ENCODE measurements around the gene PRKCZ.
"Not testable (repeated sequence)": the region's sequence is repeated elsewhere in the genome, so short reads cannot be mapped to it uniquely, and the experiment has no call there.

Gene PRKCZ

DNA sequence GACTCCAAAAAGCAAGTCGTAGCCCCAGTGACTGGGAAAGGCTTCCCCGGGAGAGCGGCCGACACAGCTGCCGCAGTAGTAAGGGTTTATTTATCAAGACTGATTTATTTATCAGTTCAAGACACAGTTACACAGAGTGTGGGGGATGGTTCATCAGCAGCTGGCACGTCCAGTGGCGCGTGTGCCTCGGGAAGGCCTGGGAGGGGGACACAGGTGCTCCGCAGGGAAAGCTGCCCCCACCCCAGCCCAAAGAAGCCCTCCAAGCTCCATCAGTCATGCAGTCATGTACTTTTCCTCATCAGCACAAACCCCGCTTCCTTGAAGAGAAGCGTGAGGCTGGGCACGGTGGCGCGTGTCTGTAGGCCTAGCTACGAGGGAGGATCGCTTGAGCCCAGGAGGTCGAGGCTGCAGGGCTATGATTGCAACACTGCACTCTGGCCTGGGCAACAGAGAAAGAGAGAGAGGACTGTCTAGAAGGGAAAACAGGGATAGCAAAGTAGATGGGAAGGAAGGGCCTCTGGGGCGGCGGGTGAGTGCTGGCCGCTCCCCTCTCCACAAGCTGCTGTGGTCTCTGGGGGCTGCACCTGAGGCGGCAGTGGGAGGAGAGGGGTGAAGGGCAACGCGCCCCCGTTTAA is 53.2 kb downstream of the PRKCZ start:
- DNase-seq (ENCODE audit: low read depth) = no peak

DNA sequence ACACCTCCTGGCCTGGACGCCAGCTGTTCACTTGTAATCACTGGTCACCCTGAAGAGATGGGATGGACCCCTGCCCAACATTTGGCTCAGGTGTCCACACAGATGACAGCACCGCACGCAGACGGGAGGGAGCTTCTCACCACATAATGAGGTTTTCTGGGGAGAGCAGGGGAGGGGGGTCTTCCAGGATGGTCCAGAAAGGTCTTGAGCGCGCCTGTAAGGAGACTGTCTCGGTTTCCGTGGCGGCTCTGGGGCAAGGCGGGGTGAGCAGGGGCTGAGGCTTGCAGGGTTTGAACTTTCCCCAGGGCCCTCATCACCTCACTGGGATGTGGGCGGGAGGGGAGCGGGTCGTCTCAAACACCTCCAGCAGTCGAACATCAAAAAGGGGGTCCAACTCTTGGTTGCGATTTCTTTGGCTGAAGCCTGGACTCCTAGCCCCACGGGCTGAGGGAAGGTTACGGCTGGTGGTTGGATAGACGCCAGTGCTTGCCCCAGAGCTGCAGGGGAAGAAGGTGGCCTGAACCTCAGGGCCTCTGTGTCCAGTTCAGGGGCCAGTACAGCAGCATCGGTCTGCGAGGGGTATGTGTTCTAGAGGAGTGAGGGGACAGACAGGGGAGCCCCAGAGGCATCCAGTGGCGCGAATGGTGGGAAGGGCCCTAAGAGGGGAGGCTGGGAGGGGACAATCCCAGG is 53.8 kb downstream of the PRKCZ start:
- no peak for DNase-seq (ENCODE audit: low read depth)

DNA sequence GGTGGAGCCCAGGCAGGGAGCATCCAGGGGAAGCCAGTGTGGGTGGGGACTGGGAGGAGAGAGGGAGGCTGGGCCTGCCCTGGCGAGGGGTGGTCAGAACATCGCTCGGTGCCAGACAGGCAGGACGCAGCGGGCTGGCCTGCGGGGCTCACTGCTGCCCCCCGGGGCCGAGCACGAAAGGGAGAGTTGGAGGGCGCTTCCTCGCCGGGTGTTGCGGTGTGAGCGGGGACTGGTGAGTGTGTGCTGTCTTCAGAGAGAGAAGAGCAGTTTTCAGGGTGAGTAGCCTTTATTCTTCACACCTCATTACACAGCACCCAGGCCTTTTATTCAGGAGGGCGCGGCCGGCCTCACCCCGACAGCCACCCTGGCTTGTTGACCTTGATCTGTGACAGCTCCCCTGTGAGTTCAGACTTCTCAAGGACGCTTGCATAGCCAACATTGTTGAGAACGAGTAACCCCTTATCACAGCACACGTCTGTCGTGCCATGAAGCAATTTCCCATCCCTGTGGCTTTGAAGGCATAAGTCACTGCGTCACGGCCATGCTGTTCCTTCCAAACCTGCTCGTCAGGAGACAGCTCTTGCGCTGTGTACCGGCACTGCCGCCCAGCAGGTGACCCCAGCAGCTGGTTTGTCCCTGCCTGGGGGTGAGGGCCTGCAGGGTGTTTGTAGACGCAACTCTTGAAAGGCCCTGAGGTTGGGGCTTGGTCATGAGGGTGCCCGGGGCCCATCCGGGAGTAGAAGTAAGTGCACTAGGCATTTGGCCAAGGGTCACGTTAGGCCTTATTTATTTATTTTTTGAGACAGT is 54.6 kb downstream of the PRKCZ start:
- DNase-seq (ENCODE audit: low read depth) = no peak

DNA sequence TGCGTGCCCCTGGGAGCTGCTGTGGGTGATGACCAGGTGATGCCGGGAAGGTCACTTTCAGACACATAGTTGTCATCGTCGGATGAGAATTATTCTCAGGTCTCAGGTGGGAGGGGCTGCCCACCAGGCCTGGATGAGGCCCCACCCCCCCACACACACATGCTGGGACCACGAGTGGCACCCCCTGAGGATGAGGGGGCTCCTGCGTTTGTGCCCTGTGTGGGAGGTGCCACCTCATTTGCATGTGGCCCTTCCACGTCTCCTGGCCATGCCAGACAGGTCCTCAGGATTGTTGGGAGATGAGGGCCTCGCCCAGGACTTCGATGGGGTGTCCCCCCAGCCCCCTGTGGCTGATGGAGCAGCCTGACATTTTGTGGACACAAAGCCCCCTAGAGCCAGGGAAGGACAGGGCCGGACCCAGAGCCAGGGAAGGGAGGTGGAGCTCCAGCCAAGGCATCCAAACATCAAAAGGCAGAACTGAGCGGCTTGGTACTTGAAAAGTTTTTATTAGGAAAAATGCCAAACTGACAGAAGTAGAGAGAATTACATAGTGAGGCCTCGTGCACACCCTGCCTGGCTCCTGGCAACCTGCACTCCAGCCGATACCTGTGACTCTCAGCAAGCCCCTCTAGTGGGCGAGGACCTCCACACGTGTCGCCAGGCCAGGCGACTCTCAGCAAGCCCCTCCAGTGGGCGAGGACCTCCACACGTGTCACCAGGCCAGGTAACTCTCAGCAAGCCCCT is 55.7 kb downstream of the PRKCZ start:
- no peak for DNase-seq (ENCODE audit: low read depth)

DNA sequence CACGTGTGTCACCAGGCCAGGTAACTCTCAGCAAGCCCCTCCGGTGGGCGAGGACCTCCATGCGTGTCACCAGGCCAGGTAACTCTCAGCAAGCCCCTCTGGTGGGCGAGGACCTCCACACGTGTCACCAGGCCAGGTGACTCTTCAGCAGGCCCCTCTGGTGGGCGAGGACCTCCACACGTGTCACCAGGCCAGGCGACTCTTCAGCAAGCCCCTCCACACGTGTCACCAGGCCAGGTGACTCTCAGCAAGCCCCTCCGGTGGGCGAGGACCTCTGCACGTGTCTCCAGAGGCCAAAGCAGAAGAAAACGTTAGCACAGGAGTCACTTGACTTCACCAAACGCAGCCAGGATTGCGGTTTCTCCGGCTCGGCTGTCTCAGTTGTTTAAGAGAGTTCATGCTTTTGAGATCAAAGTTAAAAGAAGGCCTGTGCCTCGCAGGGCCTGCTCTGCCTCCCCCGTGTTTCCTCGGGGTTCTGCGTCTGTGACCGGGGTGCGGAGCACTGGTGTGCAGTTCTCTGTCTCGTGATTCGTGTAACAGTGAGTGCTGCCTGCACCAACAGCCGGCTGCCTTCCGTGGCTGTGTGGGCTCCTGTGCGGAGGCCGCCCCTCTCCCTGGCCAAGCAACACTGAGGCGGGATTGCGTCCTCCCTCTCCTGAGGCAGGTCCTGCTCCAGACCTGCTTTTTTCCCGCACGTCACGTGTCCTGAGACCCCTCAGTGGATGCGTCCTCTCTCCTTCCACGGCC is 56.6 kb downstream of the PRKCZ start:
- DNase-seq (ENCODE audit: low read depth) = no peak

DNA sequence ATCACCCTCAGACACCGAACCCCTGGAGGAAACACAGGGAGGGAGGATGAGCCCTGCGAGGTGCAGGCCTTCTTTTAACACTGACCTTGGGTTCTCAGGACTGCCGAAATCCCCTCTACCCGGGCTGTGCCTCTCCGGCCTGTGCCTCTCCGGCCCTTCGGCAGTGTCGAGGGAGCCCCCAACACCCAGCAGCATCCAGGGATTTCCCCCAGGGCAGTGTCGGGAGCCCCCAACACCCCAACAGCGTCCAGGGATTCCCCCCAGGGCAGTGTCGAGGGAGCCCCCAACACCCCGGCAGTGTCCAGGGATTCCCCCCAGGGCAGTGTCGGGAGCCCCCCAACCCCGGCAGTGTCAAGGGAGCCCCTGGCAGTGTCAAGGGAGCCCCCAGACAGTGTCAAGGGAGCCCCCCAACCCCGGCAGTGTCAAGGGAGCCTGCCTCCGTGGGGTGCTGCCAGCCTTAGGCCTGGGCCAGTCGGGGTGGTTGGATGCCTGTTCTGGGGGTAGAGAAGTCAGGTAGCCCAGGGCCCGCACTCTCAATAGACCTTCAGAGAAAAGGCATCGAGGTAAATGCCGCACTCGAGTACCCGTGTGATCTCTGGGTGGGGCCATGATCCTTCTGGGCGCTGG is 57.5 kb downstream of the PRKCZ start:
- DNase-seq (ENCODE audit: low read depth) = no peak

DNA sequence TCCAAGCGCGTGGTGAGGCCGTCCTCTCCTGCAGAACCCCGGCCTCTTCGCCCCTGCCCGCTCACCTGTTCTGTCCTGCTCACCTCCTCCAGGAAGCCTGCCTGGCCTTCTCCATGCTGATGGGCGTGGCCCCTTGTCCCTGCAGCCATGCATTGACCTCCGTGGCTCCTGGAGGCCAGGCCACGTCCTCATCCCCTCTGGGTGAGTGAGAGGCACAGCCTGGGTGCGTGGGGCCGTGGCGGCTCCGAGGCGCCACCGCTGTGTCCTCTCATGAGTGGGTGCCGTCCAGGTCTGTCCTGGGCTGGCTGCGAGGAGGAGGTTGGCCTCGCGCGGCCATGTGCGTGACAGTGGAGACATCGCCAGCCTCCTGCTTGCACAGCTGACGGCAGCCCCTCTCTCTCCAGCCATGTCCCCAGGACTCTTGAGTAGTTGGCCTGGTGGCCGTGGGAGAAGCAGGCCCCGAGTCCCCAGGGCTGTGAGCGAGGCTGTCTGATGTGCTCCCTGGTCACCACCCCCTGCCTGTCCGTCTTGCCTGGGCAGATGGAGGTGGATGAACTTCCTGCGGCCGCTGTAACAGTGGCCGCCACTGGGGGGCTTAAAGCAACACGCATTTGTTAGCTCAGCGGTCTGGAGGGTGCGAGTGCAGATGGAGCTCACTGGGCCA is 58.1 kb downstream of the PRKCZ start:
- DNase-seq (ENCODE audit: low read depth) = no peak

DNA sequence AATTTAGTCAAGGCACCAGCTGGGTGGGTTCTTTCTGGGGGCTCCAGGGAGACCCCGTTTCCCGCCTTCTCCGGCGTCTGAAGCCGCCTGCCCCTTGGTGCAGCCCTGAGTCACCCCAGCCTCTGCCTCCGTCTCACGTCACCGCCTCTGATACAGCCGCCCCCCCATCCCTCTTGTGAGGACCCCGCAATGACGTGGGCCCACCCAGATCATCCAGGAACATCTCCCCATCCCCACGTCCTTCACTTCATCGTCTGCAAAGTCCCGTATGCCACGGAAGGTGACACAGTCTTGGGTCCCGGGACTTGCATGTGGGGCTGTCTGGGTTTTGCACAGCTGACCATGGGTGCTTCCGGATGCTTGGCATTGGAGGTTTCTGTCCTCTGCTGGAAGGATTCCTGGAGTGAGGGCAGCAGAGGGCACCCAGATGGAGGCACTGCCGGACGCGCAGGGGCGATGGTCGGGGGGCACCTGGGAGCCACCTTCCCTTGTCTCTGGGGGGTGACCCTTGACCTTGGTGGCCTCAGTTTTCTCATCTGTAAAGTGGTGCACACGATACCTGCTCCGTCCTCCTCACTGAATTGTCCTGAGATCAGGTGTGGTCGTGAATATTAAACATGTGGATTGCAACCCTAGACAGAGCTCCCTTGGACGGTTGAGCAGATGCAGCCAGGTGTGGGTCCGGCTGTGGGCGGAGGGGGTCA is 58.8 kb downstream of the PRKCZ start:
- no peak for DNase-seq (ENCODE audit: low read depth)

DNA sequence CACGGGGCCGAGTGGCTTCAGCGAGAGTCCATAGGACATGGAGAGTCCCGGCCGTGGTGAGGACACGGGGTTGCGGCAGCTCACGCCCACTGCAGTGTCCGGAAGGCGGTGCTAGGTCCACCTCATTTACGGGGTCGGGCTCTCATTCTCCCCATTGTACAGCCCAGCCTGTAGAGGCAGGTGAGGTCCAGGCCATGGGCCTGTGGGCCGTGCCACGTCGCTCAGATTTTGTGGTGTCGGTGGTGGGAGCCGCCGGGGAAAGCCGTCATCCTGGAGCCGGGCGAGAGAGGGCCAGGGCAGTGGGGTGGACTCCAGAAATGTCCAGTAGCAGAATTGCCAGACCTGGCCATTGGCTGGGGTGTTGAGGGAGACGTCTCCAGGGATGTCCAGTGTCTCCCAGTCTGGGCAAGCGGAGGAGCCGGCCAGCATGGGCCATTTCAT is 59.4 kb downstream of the PRKCZ start:
- no peak for DNase-seq (ENCODE audit: low read depth)

DNA sequence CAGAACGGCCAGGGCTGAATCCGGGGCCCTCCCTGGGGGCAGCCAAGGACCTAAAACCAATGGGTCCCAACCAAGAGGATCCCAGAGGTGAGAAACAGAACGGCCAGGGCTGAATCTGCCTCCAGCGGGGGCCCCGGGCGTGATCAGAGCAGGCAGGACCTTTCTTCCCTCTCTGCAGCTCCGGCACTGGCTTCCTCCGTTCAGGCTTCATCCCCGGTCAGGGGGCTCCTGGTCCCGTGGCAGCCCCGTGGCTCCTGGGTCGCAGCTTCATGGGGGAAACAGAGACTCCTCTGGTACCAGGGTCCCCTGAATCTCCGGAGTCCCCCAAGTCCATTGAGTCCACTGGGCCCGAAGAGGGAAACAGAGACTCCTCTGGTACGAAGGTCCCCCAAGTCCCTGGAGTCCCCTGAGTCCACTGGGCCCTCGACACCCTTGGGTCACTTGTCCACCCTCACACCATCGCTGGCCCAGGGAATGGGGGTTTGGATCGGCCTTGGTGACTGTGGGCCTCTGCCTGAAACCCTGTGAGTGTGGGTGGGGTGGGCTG is 60.1 kb downstream of the PRKCZ start:
- DNase-seq (ENCODE audit: low read depth) = no peak

DNA sequence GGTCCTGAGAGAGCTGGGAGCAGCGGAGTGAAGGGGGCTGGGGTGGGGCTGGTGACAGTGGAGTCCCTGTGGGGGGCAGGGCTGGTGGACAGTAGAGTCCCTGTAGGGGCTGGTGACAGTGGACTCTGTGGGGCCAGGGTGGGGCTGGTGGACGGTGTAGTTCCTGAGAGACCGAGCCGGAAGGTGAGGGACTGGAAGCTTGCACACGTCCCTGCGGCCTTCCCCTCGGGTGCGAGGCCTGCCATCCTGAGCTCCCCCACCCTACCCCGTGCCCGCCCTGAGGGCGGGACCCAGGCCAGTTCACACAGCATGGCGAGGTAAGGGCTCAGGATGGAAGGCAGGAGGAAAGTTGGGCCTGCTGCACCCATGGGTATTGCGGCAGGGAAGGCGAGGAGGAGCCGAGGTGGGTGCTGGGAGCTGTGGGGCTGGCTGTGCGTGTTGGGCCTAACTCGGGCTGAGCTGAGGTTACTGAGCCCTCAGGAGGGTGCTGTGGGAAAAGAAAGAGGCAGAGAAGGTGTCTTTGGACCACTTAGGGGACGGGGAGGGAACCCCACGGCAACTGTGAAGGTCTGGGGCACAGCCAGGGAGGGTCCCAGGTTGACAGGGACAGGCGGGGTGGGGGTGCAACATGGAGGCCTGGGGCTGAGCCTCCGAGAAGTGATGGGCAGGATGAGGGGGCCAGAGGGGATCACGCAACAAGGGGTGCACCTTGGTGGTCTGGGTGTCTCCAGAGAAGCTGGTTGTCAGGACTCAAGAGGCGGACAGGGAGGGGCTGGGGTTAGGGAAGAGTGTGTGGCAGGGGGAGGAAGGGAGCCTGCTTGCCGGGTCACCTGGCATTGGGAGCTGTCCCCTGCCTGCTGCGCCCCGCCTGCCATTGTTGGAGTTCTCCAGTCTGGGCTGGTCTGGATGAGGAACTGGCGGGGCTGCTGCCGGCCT is 60.8 kb downstream of the PRKCZ start:
- no peak for DNase-seq (ENCODE audit: low read depth)

DNA sequence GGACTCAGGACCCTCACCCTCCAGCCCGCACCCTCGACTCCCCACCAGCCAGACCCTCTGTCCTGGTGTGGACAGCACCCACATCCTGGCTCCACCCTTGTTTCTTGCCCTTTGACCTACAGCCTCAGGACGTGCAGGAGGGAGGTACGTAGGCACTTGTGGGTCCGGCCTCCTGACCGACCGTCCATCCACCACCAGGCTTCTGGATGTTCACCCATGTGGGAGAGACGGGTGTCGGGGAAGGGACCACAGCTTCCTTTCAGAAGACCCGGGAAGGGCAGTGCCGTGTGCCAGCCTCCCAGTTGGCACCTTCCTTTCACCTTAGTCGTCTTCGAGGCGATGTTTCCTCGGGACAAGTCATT is 61.4 kb downstream of the PRKCZ start:
- DNase-seq (ENCODE audit: low read depth) = no peak

DNA sequence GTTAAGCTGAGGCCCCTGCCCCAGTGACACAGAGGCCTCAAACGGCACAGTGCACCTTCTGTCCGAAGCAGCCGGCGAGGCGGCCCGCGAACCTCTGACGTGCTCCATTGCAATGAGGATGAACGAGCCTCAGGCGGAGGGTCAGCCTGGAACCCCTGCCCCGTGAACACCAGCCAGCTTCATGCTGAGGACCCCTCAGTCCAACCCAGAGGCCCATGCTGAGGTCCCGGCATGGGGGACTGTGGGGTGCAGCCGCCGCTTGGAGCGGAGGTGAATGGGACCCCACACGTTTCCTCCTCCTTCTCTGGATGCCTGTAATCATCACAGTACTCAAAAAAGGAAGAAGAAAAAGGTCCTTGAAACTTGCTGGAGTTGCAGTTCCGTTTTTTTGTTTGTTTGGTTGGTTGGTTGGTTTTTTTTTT is 62.1 kb downstream of the PRKCZ start:
- DNase-seq (ENCODE audit: low read depth) = no peak

DNA sequence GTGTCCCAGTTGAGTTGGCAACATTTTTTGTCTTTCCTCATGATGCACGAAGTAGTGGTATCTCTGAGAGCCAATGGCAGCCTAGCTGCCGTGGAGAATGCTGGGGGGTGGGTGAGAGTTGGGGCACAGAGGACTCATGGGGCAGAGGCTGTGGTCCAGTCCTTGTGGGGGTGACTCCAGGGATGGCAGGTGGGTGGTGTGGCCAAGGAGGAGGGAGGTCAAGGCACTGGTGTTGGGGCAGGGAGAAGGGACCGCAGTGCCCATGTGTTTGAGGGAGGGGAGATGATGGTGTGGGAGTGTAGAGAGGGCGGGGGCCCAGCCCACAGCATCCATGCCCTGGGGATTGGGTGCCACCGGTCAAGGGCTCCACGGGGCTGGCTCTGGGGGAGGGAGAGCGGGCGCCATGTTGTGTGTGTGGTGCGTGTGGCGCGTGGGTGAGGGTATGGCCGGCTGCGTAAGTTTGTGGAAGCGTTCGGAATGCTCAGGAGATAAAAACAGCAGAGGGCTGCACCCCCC is 63.5 kb downstream of the PRKCZ start:
- DNase-seq (ENCODE audit: low read depth) = no peak

DNA sequence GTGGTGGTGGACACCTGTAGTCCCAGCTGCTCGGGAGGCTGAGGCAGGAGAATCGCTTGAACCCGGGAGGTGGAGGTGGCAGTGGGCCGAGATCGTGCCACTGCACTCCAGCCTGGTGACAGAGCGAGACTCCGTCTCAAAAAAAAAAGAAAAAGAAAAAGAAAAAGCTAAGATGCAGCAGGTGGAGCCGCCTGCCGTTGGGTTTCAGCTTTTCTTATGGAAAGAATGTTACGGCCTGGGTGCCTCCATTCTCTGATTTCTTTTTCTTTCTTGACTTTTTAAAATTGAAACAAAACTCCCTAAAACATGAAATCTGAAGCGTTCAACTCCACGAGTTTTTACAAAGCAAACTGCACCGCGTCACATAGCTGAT is 64.4 kb downstream of the PRKCZ start:
- DNase-seq (ENCODE audit: low read depth) = not testable (repeated sequence)

DNA sequence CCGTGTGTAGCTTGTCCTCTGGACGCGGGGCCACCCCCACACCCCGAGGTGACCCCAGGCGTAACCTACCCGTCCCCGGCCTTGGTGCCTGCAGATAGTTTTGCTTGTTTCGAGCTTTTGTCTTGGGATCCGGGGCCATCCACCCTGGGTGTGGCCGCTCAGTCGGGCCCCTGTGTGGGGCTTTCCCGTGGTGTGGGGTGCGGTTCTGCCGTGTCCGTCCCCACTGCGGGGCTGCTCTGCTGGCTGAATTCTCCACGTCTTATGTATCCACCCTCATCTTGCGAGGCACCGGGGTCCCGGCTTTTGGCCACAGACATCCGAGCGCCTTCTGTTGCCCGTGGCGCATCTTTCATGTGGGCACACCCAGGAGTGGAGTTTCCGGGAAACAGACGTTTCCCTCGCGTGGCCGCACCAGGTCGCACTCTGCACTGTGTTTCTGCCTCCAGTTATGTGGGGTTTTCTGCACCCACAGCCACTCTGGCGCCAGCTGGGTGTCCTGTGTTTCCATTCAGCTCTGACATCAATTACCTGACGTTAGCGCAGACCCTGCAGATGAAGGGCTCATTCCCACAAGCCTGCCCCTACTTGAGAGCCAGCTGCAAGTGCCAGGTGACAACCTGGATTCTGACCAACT is 64.9 kb downstream of the PRKCZ start:
- DNase-seq (ENCODE audit: low read depth) = no peak

DNA sequence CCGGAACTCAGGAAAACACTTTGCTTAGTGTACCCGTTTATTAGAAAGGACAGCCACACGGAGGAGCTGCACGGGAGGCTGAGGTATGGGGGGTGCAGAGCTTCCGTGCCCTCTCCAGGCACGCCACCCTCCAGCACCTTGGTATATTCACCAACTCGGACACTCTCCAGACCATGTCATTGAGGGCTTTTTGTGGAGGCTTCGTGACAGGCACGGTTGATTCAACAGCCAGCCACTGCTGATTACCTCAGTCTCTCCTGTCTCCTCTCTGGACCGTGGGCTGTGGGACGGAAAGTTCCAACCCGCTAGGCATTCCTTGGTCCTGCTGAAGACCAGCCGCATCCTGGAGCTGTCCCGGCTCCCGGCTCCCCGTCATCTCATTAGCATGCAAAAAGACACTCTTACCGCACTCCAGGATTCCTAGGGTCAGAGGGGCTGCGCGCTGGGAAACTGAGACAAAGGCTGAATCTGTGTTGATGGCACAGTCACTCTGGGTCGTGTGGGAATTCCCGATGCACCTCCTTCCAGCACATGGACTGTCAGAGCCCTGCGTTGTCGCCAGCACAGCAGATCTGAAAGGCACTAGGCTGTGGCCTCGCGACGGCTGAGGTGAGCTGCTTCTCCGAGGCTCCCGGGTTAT is 65.6 kb downstream of the PRKCZ start:
- no peak for DNase-seq (ENCODE audit: low read depth)

DNA sequence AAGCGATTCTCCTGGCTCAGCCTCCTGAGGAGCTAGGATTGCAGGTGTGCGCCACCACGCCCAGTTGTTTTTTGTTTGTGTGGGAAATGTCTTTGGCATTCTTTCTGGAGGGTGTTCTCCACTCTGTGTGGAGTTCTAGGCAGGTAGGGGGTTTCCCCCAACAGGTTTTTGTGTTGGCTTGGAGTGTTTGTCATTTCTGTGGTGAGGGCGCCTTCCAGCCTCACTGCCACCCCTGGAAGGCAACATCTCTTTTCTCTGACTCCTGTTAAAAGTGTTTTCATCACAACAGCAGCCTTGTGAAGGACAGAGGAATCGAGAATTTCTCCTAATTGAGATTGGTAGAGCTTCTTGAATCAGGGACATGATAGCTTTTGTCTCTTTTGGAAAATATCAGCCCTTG is 69.7 kb downstream of the PRKCZ start:
- no peak for DNase-seq (ENCODE audit: low read depth)
